SK-N-MC (cell line): ENCODE measurements around the gene FAT2.

Experiments
- EZH2 ChIP-seq: fragments of 200-600 bp; sonication (generic); IDR thresholded peaks from one replicate; pipeline ENCODE4 v1.6.1; 2017; ENCODE audit warnings: antibody characterized with exemption
- POLR2AphosphoS5 ChIP-seq: IDR thresholded peaks from 2 replicates; pipeline ENCODE4 v1.6.1; 2012; ENCODE audit warnings: mild to moderate bottlenecking, low read depth, low read length, borderline replicate concordance

DNA sequence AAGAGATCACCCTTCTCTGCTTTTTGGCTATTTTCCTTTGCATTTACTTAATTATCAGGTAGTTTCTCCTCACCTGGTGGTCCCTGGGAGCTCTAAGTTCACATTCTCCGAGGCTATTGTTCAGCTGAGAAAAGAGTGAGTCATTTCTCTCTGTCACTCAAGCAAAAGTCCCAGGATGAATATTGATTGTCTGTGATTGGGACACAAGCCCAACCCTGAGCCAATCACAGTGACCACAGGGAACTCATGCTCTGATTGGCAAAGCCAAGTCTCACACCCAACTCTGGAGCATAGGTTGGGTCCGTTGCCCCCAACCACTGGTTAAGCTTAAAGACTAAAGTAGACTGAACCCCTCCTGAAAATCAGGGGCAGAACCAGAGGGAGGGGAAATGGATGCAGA, 27.8 kb upstream of the FAT2 start:
- TF ChIP-seq EZH2 (no peak), POLR2AphosphoS5 (no peak)
